Spleen (tissue), 11 donors: Measurements from ENCODE around the gene CAMTA1. TPM values are rescaled to one million over a fixed set of nuclear protein-coding genes. Genes with fewer than 3 reads are reported as not detected.

Source experiments
- DNase-seq: peaks from one replicate; pipeline ENCODE4 v3.0.0-alpha.2; 2020
- H3K27ac ChIP-seq, 8 donors: fragments of 200-600 bp; sonication (generic) in 7 of 8; 1 replicate in 4 of 8; 2 replicates in 4 of 8; pipeline versions ENCODE4 v1.5.0 to v1.8.0; 2016 to 2021; ENCODE audit warnings: inconsistent platforms in 4 of 8, mild to moderate bottlenecking in 4 of 8, moderate library complexity in 1 of 8
- H3K27me3 ChIP-seq, 7 donors: fragments of 200-600 bp; sonication (generic) in 6 of 7; replicated peaks in 1 of 7; 1 replicate in 4 of 7; 2 replicates in 3 of 7; pipeline versions ENCODE4 v1.5.0 to v1.8.0; 2016 to 2021; ENCODE audit warnings: inconsistent platforms in 3 of 7, mild to moderate bottlenecking in 1 of 7
- H3K36me3 ChIP-seq, 6 donors: fragments of 200-600 bp; sonication (generic) in 5 of 6; 1 replicate in 4 of 6; 2 replicates in 2 of 6; pipeline versions ENCODE4 v1.5.0 to v1.8.0; 2016 to 2021; ENCODE audit warnings: inconsistent platforms in 2 of 6
- H3K4me1 ChIP-seq, 6 donors: fragments of 200-600 bp; sonication (generic) in 5 of 6; 1 replicate in 3 of 6; 2 replicates in 3 of 6; pipeline versions ENCODE4 v1.5.0 to v1.8.0; 2016 to 2021; ENCODE audit warnings: inconsistent platforms in 3 of 6
- H3K4me3 ChIP-seq, 8 donors: fragments of 200-600 bp; sonication (generic) in 7 of 8; 1 replicate in 4 of 8; 2 replicates in 4 of 8; pipeline versions ENCODE4 v1.5.0 to v1.8.0; 2016 to 2021; ENCODE audit warnings: inconsistent platforms in 4 of 8, mild to moderate bottlenecking in 4 of 8, moderate library complexity in 2 of 8
- H3K9me3 ChIP-seq, 8 donors: fragments of 200-600 bp; sonication (generic) in 7 of 8; 1 replicate in 4 of 8; 2 replicates in 4 of 8; pipeline versions ENCODE4 v1.5.0 to v1.8.0; 2016 to 2021; ENCODE audit warnings: inconsistent platforms in 4 of 8
- CTCF ChIP-seq, 11 experiments: fragments of 200-600 bp in 7 of 11; fragments of 450-650 bp in 4 of 11; sonication (generic) in 4 of 11; IDR thresholded peaks in 8 of 11; conservative IDR thresholded peaks in 3 of 11; 1 replicate in 7 of 11; 2 replicates in 4 of 11; pipeline versions ENCODE4 v1.4.0 to v1.8.0; 2016 to 2021; ENCODE audit warnings: antibody characterized with exemption in 11 of 11, inconsistent platforms in 4 of 11, mild to moderate bottlenecking in 1 of 11
- POLR2A ChIP-seq, 3 donors: fragments of 450-650 bp; IDR thresholded peaks; one replicate each; pipeline ENCODE4 v1.5.1; 2017; ENCODE audit warnings: antibody characterized with exemption in 3 of 3, mild to moderate bottlenecking in 1 of 3
- POLR2AphosphoS5 ChIP-seq, 3 donors: sonication (generic); formaldehyde crosslinking; IDR thresholded peaks; one replicate each; pipeline ENCODE4 v1.5.1; 2017; ENCODE audit warnings: antibody characterized with exemption in 3 of 3
- WGBS, 5 donors: extraction: QIAGEN DNeasy Blood & Tissue Kit in 3 of 5; methylation state at CpG; one replicate each; pipeline versions ENCODE4 v1.1.5 to v1.1.7; 2013 to 2018; 5-methylcytosine and 5-hydroxymethylcytosine counted together
- intact Hi-C: fragments of 100-400 bp; cut with DNase I; formaldehyde crosslinking; loops from one replicate; pipeline ENCODE4 v1.15.0; 2023; ENCODE audit warnings: low total_unique reads
- polyA plus RNA-seq, 3 donors: library from polyadenylated mRNA; stranded (reverse); fragments of 200-250 nt; gene quantifications; one replicate each; pipeline ENCODE4 v1.2.1, GENCODE V29; 2013
- total RNA-seq, 7 donors: library from RNA; depleted of rRNA in 3 of 7; stranded (reverse); fragments of >200 nt in 3 of 7; fragmentation: NEBNext Ultra II Directional in 4 of 7; extraction: Animal tissue kit (Norgen Biotek cat#: 25700) in 4 of 7; gene quantifications; one replicate each; pipeline versions ENCODE4 v1.1.0 to v1.2.1, GENCODE V29; 2016 to 2021
- donor health status: healthy with polysubstance abuse.
- donor health status: DM: no; HTN: no; CAD: no; lungs with moderate emphysema.
- donor health status: DM: no; HTN: no; CAD: no.
- donor health status: Bipolar disorder and iron deficiency.
- donor health status: healthy.
- donor health status: DM: no; HTN: no; CAD: no.
- donor health status: DM: yes; HTN: yes; CAD: no.

CAMTA1 gene
- total and polyA plus RNA-seq, 10 donors = 53.0 to 106 (median 77.3) TPM

GRCh38 chr1:7292714-7293419 lies 507.6 kb downstream of the CAMTA1 start:
- no peak for TF ChIP-seq POLR2AphosphoS5 (IDR thresholded peaks at IDR 0.05)
- no peak for TF ChIP-seq CTCF (IDR thresholded peaks at IDR 0.05 in 8 of 11, conservative IDR thresholded peaks at IDR 0.05 in 3 of 11)
- TF ChIP-seq POLR2A (IDR thresholded peaks at IDR 0.05) = no peak
- 78 to 82% (median 79%) methylated on average over 16 to 17 of the region's 17 CpGs for WGBS, 5 donors
- H3K4me1 ChIP-seq = no peaks in the 10 kb centered on the region
- peaks cover 0 to 19% (median 7%) of the 10 kb centered on the region in 8 donors for H3K9me3 ChIP-seq
- no peaks in the 10 kb centered on the region for H3K36me3 ChIP-seq
- no peak overlapping the region for H3K4me3 ChIP-seq
- H3K27me3 ChIP-seq = peaks cover 0 to 13% (median 0%) of the 10 kb centered on the region in 7 donors
- H3K27ac ChIP-seq = no peak overlapping the region
- no peak for DNase-seq
- intact Hi-C loops = no loop called here

- Histone ChIP-seq H3K9me3 (peaks cover 0 to 19% (median 7%) of the 10 kb centered on the region in 8 donors), H3K36me3 (no peaks in the 10 kb centered on the region), H3K4me3 (no peak overlapping the region), H3K27ac (no peak overlapping the region), H3K4me1 (no peaks in the 10 kb centered on the region), H3K27me3 (peaks cover 0 to 13% (median 0%) of the 10 kb centered on the region in 7 donors)
- DNase-seq = no peak
- TF ChIP-seq POLR2AphosphoS5 (IDR thresholded peaks at IDR 0.05) = no peak
- 76 to 81% (median 77%) methylated on average over 14 to 16 of the region's 16 CpGs for WGBS, 5 donors
- intact Hi-C loops = no loop called here
Observed at GRCh38 chr1:7293702-7294629, 508.7 kb downstream of the CAMTA1 start.

DNA sequence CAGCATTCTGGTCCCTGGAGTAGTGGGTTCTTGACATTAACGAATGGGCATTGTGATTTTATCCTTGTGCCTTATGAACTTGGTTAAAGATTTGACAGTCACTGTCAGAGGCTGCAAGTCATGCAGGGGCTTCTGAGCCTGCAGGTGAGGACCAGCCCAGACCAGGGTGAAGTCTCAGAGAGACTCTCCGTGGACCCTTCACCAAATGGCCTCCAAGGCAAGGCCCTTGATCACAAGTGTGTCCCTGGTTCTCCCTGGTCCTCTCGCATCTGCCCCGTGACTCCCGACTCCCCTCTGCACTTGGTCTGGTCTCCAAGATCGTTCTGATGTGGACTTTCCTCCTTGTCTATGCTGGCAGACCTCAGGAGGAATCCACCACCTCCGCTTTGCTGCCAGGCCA lies 509.4 kb downstream of the CAMTA1 start:
- no peaks in the 10 kb centered on the region for H3K4me1 ChIP-seq
- H3K4me3 ChIP-seq = no peak overlapping the region
- WGBS, 5 donors = 81 to 86% (median 83%) methylated on average over 5 to 7 of the region's 7 CpGs
- peaks cover 0 to 13% (median 0%) of the 10 kb centered on the region in 7 donors for H3K27me3 ChIP-seq
- no peak for DNase-seq
- intact Hi-C loops = no loop called here
- TF ChIP-seq POLR2AphosphoS5 (IDR thresholded peaks at IDR 0.05) (no peak), POLR2A (IDR thresholded peaks at IDR 0.05) (no peak)
- no peak overlapping the region for H3K27ac ChIP-seq
- H3K9me3 ChIP-seq = peaks cover 0 to 19% (median 7%) of the 10 kb centered on the region in 8 donors
- H3K36me3 ChIP-seq = no peaks in the 10 kb centered on the region

DNA sequence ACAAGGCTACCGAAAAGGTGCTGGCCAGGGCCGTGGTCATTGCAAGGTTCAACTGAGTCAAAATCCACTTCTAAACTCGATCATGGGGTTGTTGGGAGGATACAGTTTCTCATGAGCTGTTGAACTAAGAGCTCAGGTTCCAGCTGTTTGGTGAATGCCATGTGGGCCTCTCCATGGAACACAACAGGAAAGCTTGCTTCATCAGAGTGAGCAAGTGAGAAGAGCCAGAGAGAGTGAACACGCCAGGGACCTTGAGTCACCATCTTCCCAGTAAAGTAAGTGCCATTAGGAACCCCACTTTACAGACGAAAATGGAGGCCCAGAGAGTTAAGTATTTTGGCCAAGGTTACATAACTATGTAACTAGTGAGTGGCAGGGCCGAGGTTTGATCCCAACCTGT lies 510.7 kb downstream of the CAMTA1 start:
- 73 to 84% (median 79%) methylated on average over 6 of the region's 6 CpGs for WGBS, 5 donors
- intact Hi-C loops = no loop called here
- peaks cover 0 to 19% (median 7%) of the 10 kb centered on the region in 8 donors for H3K9me3 ChIP-seq

More for the DNA sequence above, 510.7 kb downstream of the CAMTA1 start:
- Histone ChIP-seq H3K4me3 (no peak overlapping the region), H3K36me3 (no peaks in the 10 kb centered on the region), H3K27ac (no peak overlapping the region), H3K27me3 (peaks cover 0 to 19% (median 0%) of the 10 kb centered on the region in 7 donors), H3K4me1 (no peaks in the 10 kb centered on the region)
- DNase-seq = no peak
- TF ChIP-seq CTCF (IDR thresholded peaks at IDR 0.05 in 8 of 11, conservative IDR thresholded peaks at IDR 0.05 in 3 of 11) = no peak
- TF ChIP-seq POLR2AphosphoS5 (IDR thresholded peaks at IDR 0.05) = no peak
- no peak for TF ChIP-seq POLR2A (IDR thresholded peaks at IDR 0.05)
